ENCODE measurements around the gene STAMBPL1. TPM values are rescaled to one million over a fixed set of nuclear protein-coding genes. Genes with fewer than 3 reads are reported as not detected.

The STAMBPL1 gene
- polyA plus RNA-seq, 1 experiment = 23.1 TPM

- TF ChIP-seq CTCF (IDR thresholded peaks at IDR 0.05; ENCODE audit: insufficient read depth, low read depth, low read length) = no peak
- DNase-seq (ENCODE audit: low read depth) = no peak
- POLR2A ChIA-PET = no interaction called here
- CTCF ChIA-PET = interaction anchor here (0.7 kb wide), 1 partner anchor 27 kb away, joined by 4 read pairs; no protein-coding TSS in a partner anchor
- Histone ChIP-seq H3K36me3 (ENCODE audit: control insufficient read depth, insufficient read depth, low read length) (no peaks in the 10 kb centered on the region), H3K27me3 (ENCODE audit: control insufficient read depth, insufficient read depth, low read length) (no peaks in the 10 kb centered on the region), H3K4me3 (ENCODE audit: low read depth, low read length) (no peak overlapping the region)
Measured at GRCh38 chr10:88960802-88961201, 80.8 kb downstream of the STAMBPL1 start.

GRCh38 chr10:88961266-88961665 lies 81.2 kb downstream of the STAMBPL1 start:
- H3K36me3 ChIP-seq (ENCODE audit: control insufficient read depth, insufficient read depth, low read length) = no peaks in the 10 kb centered on the region
- H3K27me3 ChIP-seq (ENCODE audit: control insufficient read depth, insufficient read depth, low read length) = no peaks in the 10 kb centered on the region
- no peak for DNase-seq (ENCODE audit: low read depth)
- ChIA-PET CTCF (interaction anchor here (0.7 kb wide), 1 partner anchor 27 kb away, joined by 4 read pairs; no protein-coding TSS in a partner anchor), POLR2A (no interaction called here)
- no peak overlapping the region for H3K4me3 ChIP-seq (ENCODE audit: low read depth, low read length)
- no peak for TF ChIP-seq CTCF (IDR thresholded peaks at IDR 0.05; ENCODE audit: insufficient read depth, low read depth, low read length)

- DNase-seq (ENCODE audit: low read depth) = no peak
- POLR2A ChIA-PET = no interaction called here
- CTCF ChIA-PET = no interaction called here
- H3K27me3 ChIP-seq (ENCODE audit: control insufficient read depth, insufficient read depth, low read length) = no peaks in the 10 kb centered on the region
- H3K36me3 ChIP-seq (ENCODE audit: control insufficient read depth, insufficient read depth, low read length) = no peaks in the 10 kb centered on the region
- TF ChIP-seq CTCF (IDR thresholded peaks at IDR 0.05; ENCODE audit: insufficient read depth, low read depth, low read length) = no peak
- H3K4me3 ChIP-seq (ENCODE audit: low read depth, low read length) = no peak overlapping the region
Measured at GRCh38 chr10:88962336-88962735, 82.3 kb downstream of the STAMBPL1 start.

- TF ChIP-seq CTCF (IDR thresholded peaks at IDR 0.05; ENCODE audit: insufficient read depth, low read depth, low read length) = no peak
- H3K27me3 ChIP-seq (ENCODE audit: control insufficient read depth, insufficient read depth, low read length) = no peaks in the 10 kb centered on the region
- H3K4me3 ChIP-seq (ENCODE audit: low read depth, low read length) = no peak overlapping the region
- DNase-seq (ENCODE audit: low read depth) = no peak
- H3K36me3 ChIP-seq (ENCODE audit: control insufficient read depth, insufficient read depth, low read length) = no peaks in the 10 kb centered on the region
- CTCF ChIA-PET = interaction anchor here (0.9 to 1.2 kb wide), 3 partner anchors 9 to 452 kb away, joined by 3 read pairs; no protein-coding TSS in a partner anchor
- POLR2A ChIA-PET = no interaction called here
Measured at GRCh38 chr10:88963318-88963717, 83.3 kb downstream of the STAMBPL1 start.

- no peak for TF ChIP-seq CTCF (IDR thresholded peaks at IDR 0.05; ENCODE audit: insufficient read depth, low read depth, low read length)
- no peak for DNase-seq (ENCODE audit: low read depth)
- CTCF ChIA-PET = interaction anchor here (0.5 to 1.9 kb wide), 3 partner anchors 23 to 30 kb away, joined by 3 to 10 read pairs (median 6); no protein-coding TSS in a partner anchor
- H3K36me3 ChIP-seq (ENCODE audit: control insufficient read depth, insufficient read depth, low read length) = no peaks in the 10 kb centered on the region
- no peaks in the 10 kb centered on the region for H3K27me3 ChIP-seq (ENCODE audit: control insufficient read depth, insufficient read depth, low read length)
- POLR2A ChIA-PET = interaction anchor here (1.2 kb wide), 1 partner anchor 27 kb away, joined by 3 read pairs; no protein-coding TSS in a partner anchor
- H3K4me3 ChIP-seq (ENCODE audit: low read depth, low read length) = no peak overlapping the region
Measured at GRCh38 chr10:88964360-88964759, 84.3 kb downstream of the STAMBPL1 start.

Measured in BJ (cell line).